WTC11 (cell line): ENCODE results near the gene PHACTR3. TPM values are rescaled to one million over a fixed set of nuclear protein-coding genes. Genes with fewer than 3 reads are reported as not detected.

ENCODE experiments used
- ATAC-seq: fragments of 200-7000 bp; cut with Tn5 transposase; 2 replicates; pipeline ENCODE4 v1.10.0; 2021; ENCODE audit warnings: mild to moderate bottlenecking, moderate library complexity
- CTCF ChIA-PET: fragments of 300-600 bp; sonication (Branson Sonifier 250); formaldehyde crosslinking; loops from one replicate; lab custom pipeline; 2021; ENCODE audit warnings: antibody characterized with exemption; lab: Charles Lee
- POLR2A ChIA-PET: fragments of 350-600 bp; sonication (Branson Sonifier 250); formaldehyde crosslinking; loops from one replicate; lab custom pipeline; 2021; ENCODE audit warnings: antibody characterized with exemption; lab: Charles Lee
- DNase-seq: peaks from one replicate; pipeline ENCODE4 v3.0.0; 2021; ENCODE audit warnings: low spot score
- H3K27ac Mint-ChIP-seq: 2 replicates; pipeline ENCODE4 v1.8.0; 2021; ENCODE audit warnings: mixed read lengths
- H3K27me3 Mint-ChIP-seq: 2 replicates; pipeline ENCODE4 v1.8.0; 2021; ENCODE audit warnings: low read depth, mild to moderate bottlenecking, moderate library complexity, mixed read lengths
- H3K36me3 Mint-ChIP-seq: 2 replicates; pipeline ENCODE4 v1.8.0; 2021; ENCODE audit warnings: mixed read lengths
- H3K4me1 Mint-ChIP-seq: 2 replicates; pipeline ENCODE4 v1.8.0; 2022; ENCODE audit warnings: mixed read lengths
- H3K4me3 Mint-ChIP-seq: 2 replicates; pipeline ENCODE4 v1.8.0; 2021; ENCODE audit warnings: mild to moderate bottlenecking, moderate library complexity, mixed read lengths
- H3K9me3 Mint-ChIP-seq: 2 replicates; pipeline ENCODE4 v1.8.0; 2021; ENCODE audit warnings: mixed read lengths
- CREB1 ChIP-seq: sonication (generic); formaldehyde crosslinking; IDR thresholded peaks from 2 replicates; pipeline ENCODE4 v1.8.0; 2023; ENCODE audit warnings: mild to moderate bottlenecking, missing genetic modification reagents
- CREM ChIP-seq: sonication (generic); formaldehyde crosslinking; IDR thresholded peaks from 2 replicates; pipeline ENCODE4 v1.8.1; 2022; ENCODE audit warnings: mild to moderate bottlenecking, missing genetic modification reagents, moderate library complexity
- FOXJ3 ChIP-seq: sonication (generic); formaldehyde crosslinking; IDR thresholded peaks from 2 replicates; pipeline ENCODE4 v1.9.0; 2021; ENCODE audit warnings: missing genetic modification reagents, mild to moderate bottlenecking, borderline replicate concordance
- FOXP1 ChIP-seq: sonication (generic); formaldehyde crosslinking; IDR thresholded peaks from 2 replicates; pipeline ENCODE4 v1.8.0; 2022; ENCODE audit warnings: missing genetic modification reagents, mild to moderate bottlenecking, moderate library complexity, borderline replicate concordance
- GABPB1 ChIP-seq: sonication (generic); formaldehyde crosslinking; IDR thresholded peaks from 2 replicates; pipeline ENCODE4 v1.8.1; 2023; ENCODE audit warnings: mild to moderate bottlenecking, missing genetic modification reagents
- HMGA2 ChIP-seq: fragments of 250-450 bp; sonication (Bioruptor Pico); IDR thresholded peaks from 2 replicates; pipeline ENCODE4 v1.4.0; 2021; ENCODE audit warnings: mild to moderate bottlenecking, moderate library complexity
- NFATC4 ChIP-seq: fragments of 250-450 bp; sonication (Bioruptor Pico); IDR thresholded peaks from 2 replicates; pipeline ENCODE4 v1.9.0; 2021; ENCODE audit warnings: mild to moderate bottlenecking
- NFYB ChIP-seq: sonication (generic); formaldehyde crosslinking; conservative IDR thresholded peaks from 2 replicates; pipeline ENCODE4 v1.8.0; 2022; ENCODE audit warnings: low read depth, missing genetic modification reagents
- SP1 ChIP-seq: sonication (generic); formaldehyde crosslinking; conservative IDR thresholded peaks from 2 replicates; pipeline ENCODE4 v1.8.1; 2022; ENCODE audit warnings: missing genetic modification reagents
- TEAD4 ChIP-seq: sonication (generic); formaldehyde crosslinking; IDR thresholded peaks from 2 replicates; pipeline ENCODE4 v1.8.0; 2022; ENCODE audit warnings: mild to moderate bottlenecking, missing genetic modification reagents
- ZNF317 ChIP-seq: sonication (generic); formaldehyde crosslinking; IDR thresholded peaks from 2 replicates; pipeline ENCODE4 v1.8.1; 2023; ENCODE audit warnings: low read depth, mild to moderate bottlenecking, moderate library complexity, missing genetic modification reagents, borderline replicate concordance
- total RNA-seq: library from RNA; stranded (reverse); gene quantifications from 3 replicates; pipeline ENCODE4 v1.2.3, GENCODE V29; 2021
- TF ChIP-seq, protein P1 (sequence below): fragments of 250-450 bp; sonication (Bioruptor Pico); conservative IDR thresholded peaks from 2 replicates; pipeline ENCODE4 v1.9.0; 2021; ENCODE audit warnings: mild to moderate bottlenecking
- TF ChIP-seq, protein P2 (sequence below): sonication (generic); formaldehyde crosslinking; IDR thresholded peaks from 2 replicates; pipeline ENCODE4 v1.8.0; 2022; ENCODE audit warnings: mild to moderate bottlenecking, missing genetic modification reagents
- TF ChIP-seq, protein P3 (sequence below): sonication (generic); formaldehyde crosslinking; IDR thresholded peaks from 2 replicates; pipeline ENCODE4 v1.8.1; 2022; ENCODE audit warnings: mild to moderate bottlenecking, moderate library complexity, missing genetic modification reagents
- TF ChIP-seq, protein P4 (sequence below): fragments of 250-450 bp; sonication (Bioruptor Pico); IDR thresholded peaks from 2 replicates; pipeline ENCODE4 v1.8.0; 2021; ENCODE audit warnings: mild to moderate bottlenecking
- TF ChIP-seq, protein P5 (sequence below): sonication (generic); formaldehyde crosslinking; IDR thresholded peaks from 2 replicates; pipeline ENCODE4 v1.8.1; 2022; ENCODE audit warnings: missing genetic modification reagents, borderline replicate concordance
- TF ChIP-seq, protein P6 (sequence below): sonication (generic); formaldehyde crosslinking; conservative IDR thresholded peaks from 2 replicates; pipeline ENCODE4 v1.8.1; 2023; ENCODE audit warnings: mild to moderate bottlenecking, low read depth, missing genetic modification reagents, moderate library complexity
- TF ChIP-seq, protein P7 (sequence below): sonication (generic); formaldehyde crosslinking; IDR thresholded peaks from 2 replicates; pipeline ENCODE4 v1.8.0; 2022; ENCODE audit warnings: missing genetic modification reagents

Gene PHACTR3
- total RNA-seq, 1 experiment from 2014 or later = 0.28 TPM

DNA sequence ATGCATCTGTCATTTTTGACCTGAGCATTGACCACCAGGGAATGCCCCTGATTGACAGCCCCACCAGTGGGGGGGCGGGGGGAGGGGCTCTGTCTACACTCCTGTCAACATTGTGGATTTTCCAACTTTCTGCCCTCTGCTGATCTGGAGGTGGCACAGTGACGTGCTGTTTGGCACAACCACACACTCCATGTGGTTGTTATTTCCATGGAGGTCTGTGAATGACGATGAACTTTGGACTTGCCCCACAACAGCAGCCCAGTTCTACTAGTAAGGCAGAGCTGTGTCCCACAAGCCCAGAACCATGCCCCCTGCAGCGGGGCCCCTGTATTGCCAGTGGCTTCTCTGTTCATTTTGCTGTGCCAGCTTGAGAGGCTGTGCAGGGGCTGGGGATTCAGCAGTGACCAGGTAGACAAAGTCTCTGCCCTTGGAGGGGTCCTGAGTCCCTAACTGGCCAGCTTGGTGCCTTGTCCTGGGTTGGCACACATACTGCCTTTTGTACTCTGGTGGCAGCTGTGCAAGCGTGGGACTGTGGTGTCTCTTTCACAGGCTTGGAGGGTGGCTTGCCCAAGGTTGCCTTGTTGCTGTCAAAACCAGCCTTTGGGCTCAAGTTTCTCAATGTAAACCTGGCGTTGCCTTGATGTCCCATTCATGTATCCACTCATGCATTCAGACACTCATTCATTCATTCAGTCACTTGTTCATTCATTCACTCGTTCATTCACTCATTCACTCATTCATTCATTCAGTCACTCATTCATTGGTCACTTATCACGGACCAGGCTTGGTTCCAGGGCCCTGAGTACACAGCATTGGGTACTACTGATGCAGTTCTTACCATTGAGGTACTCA lies 220.6 kb downstream of the PHACTR3 start:
- POLR2A ChIA-PET = no interaction called here

More for the DNA sequence above, 220.6 kb downstream of the PHACTR3 start:
- Mint-ChIP-seq H3K27ac (no peak overlapping the region), H3K4me1 (peaks cover 14% of the 10 kb centered on the region), H3K36me3 (no peaks in the 10 kb centered on the region), H3K9me3 (no peaks in the 10 kb centered on the region), H3K4me3 (no peak overlapping the region), H3K27me3 (peaks cover 34% of the 10 kb centered on the region)
- no peak for ATAC-seq
- CTCF ChIA-PET = no interaction called here
- no peak for DNase-seq
- TF ChIP-seq NFYB (CRISPR knock-in tag) (no peak), HMGA2 (CRISPR knock-in tag) (no peak), TEAD4 (CRISPR knock-in tag) (no peak), ZNF317 (CRISPR knock-in tag) (no peak), GABPB1 (no peak), CREM (CRISPR knock-in tag) (no peak), NFATC4 (CRISPR knock-in tag) (no peak), FOXJ3 (CRISPR knock-in tag) (no peak), FOXP1 (CRISPR knock-in tag) (no peak), CREB1 (CRISPR knock-in tag) (no peak), SP1 (no peak)
- TF ChIP-seq, protein P1, sequence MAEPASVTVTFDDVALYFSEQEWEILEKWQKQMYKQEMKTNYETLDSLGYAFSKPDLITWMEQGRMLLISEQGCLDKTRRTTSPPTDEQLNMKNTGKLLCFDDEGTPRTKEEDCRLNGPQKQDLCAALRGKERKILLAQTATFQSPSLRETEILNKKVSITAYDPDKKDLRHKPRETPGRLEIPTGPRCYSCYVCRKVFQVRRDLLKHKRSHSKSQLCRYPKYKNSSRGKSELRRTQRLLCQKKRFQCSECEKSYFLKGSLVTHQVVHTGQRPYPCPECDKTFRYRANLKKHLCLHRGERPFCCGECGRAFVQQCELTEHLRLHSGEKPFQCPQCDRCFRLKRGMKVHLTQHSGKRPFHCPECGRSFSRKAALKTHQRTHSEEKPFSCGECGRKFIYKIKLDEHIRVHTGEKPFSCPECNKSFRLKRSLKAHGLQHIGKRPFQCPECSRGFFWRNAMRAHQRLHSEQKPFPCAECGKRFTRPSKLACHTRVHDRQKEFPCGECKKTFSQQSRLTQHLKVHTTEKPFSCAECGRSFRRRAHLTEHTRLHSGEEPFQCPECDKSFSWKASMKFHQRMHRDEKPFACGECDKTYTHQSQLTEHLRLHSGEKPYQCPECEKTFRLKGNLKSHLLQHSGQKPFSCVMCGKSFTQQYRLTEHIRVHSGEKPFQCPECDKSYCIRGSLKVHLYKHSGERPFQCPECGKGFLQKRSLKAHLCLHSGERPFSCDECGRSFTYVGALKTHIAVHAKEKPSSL (CRISPR knock-in tag) = no peak
- TF ChIP-seq, protein P2, sequence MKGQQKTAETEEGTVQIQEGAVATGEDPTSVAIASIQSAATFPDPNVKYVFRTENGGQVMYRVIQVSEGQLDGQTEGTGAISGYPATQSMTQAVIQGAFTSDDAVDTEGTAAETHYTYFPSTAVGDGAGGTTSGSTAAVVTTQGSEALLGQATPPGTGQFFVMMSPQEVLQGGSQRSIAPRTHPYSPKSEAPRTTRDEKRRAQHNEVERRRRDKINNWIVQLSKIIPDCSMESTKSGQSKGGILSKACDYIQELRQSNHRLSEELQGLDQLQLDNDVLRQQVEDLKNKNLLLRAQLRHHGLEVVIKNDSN = no peak
- TF ChIP-seq, protein P3, sequence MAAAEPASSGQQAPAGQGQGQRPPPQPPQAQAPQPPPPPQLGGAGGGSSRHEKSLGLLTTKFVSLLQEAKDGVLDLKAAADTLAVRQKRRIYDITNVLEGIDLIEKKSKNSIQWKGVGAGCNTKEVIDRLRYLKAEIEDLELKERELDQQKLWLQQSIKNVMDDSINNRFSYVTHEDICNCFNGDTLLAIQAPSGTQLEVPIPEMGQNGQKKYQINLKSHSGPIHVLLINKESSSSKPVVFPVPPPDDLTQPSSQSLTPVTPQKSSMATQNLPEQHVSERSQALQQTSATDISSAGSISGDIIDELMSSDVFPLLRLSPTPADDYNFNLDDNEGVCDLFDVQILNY (CRISPR knock-in tag) = no peak
- TF ChIP-seq, protein P4, sequence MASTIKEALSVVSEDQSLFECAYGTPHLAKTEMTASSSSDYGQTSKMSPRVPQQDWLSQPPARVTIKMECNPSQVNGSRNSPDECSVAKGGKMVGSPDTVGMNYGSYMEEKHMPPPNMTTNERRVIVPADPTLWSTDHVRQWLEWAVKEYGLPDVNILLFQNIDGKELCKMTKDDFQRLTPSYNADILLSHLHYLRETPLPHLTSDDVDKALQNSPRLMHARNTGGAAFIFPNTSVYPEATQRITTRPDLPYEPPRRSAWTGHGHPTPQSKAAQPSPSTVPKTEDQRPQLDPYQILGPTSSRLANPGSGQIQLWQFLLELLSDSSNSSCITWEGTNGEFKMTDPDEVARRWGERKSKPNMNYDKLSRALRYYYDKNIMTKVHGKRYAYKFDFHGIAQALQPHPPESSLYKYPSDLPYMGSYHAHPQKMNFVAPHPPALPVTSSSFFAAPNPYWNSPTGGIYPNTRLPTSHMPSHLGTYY = no peak
- TF ChIP-seq, protein P5, sequence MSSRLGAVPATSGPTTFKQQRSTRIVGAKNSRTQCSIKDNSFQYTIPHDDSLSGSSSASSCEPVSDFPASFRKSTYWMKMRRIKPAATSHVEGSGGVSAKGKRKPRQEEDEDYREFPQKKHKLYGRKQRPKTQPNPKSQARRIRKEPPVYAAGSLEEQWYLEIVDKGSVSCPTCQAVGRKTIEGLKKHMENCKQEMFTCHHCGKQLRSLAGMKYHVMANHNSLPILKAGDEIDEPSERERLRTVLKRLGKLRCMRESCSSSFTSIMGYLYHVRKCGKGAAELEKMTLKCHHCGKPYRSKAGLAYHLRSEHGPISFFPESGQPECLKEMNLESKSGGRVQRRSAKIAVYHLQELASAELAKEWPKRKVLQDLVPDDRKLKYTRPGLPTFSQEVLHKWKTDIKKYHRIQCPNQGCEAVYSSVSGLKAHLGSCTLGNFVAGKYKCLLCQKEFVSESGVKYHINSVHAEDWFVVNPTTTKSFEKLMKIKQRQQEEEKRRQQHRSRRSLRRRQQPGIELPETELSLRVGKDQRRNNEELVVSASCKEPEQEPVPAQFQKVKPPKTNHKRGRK (CRISPR knock-in tag) = no peak
- TF ChIP-seq, protein P6, sequence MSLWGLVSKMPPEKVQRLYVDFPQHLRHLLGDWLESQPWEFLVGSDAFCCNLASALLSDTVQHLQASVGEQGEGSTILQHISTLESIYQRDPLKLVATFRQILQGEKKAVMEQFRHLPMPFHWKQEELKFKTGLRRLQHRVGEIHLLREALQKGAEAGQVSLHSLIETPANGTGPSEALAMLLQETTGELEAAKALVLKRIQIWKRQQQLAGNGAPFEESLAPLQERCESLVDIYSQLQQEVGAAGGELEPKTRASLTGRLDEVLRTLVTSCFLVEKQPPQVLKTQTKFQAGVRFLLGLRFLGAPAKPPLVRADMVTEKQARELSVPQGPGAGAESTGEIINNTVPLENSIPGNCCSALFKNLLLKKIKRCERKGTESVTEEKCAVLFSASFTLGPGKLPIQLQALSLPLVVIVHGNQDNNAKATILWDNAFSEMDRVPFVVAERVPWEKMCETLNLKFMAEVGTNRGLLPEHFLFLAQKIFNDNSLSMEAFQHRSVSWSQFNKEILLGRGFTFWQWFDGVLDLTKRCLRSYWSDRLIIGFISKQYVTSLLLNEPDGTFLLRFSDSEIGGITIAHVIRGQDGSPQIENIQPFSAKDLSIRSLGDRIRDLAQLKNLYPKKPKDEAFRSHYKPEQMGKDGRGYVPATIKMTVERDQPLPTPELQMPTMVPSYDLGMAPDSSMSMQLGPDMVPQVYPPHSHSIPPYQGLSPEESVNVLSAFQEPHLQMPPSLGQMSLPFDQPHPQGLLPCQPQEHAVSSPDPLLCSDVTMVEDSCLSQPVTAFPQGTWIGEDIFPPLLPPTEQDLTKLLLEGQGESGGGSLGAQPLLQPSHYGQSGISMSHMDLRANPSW (CRISPR knock-in tag) = no peak
- TF ChIP-seq, protein P7, sequence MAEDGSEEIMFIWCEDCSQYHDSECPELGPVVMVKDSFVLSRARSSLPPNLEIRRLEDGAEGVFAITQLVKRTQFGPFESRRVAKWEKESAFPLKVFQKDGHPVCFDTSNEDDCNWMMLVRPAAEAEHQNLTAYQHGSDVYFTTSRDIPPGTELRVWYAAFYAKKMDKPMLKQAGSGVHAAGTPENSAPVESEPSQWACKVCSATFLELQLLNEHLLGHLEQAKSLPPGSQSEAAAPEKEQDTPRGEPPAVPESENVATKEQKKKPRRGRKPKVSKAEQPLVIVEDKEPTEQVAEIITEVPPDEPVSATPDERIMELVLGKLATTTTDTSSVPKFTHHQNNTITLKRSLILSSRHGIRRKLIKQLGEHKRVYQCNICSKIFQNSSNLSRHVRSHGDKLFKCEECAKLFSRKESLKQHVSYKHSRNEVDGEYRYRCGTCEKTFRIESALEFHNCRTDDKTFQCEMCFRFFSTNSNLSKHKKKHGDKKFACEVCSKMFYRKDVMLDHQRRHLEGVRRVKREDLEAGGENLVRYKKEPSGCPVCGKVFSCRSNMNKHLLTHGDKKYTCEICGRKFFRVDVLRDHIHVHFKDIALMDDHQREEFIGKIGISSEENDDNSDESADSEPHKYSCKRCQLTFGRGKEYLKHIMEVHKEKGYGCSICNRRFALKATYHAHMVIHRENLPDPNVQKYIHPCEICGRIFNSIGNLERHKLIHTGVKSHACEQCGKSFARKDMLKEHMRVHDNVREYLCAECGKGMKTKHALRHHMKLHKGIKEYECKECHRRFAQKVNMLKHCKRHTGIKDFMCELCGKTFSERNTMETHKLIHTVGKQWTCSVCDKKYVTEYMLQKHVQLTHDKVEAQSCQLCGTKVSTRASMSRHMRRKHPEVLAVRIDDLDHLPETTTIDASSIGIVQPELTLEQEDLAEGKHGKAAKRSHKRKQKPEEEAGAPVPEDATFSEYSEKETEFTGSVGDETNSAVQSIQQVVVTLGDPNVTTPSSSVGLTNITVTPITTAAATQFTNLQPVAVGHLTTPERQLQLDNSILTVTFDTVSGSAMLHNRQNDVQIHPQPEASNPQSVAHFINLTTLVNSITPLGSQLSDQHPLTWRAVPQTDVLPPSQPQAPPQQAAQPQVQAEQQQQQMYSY (CRISPR knock-in tag) = no peak
